Prostate gland (tissue), 2 donors: Measurements from ENCODE around the gene SLC39A6.

Experiments used
- POLR2A ChIP-seq: fragments of 450-650 bp; IDR thresholded peaks from one replicate; pipeline ENCODE4 v1.6.1; 2016; ENCODE audit warnings: antibody characterized with exemption, mild to moderate bottlenecking
- TF ChIP-seq, protein P1 (sequence below), 4 experiments: fragments of 200-600 bp in 2 of 4; fragments of 450-650 bp in 2 of 4; sonication (generic) in 2 of 4; IDR thresholded peaks; 1 replicate in 3 of 4; 2 replicates in 1 of 4; pipeline ENCODE4 v1.5.1; 2016 to 2019; ENCODE audit warnings: antibody characterized with exemption in 4 of 4, mild to moderate bottlenecking in 2 of 4, moderate library complexity in 2 of 4

DNA sequence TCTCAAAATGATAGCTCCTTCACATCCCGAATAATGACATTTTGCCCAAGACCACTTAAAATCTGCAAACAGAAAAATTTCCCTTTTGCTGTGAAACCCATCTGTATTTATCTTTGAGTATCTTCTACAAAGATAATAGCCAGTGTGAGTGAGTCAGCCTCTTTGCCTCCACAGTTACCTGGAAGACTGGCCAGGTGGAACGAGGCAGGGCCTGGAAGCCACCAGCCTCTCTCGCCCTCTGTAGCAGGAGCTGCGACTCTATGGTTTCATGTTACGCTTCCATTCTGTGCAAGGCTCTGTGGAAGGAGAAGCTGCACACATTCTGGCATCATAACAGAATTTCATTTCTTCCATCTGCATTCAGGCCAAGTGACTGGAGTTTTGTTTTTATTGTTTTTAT, 10.1 kb upstream of the SLC39A6 start:
- TF ChIP-seq, protein P1, sequence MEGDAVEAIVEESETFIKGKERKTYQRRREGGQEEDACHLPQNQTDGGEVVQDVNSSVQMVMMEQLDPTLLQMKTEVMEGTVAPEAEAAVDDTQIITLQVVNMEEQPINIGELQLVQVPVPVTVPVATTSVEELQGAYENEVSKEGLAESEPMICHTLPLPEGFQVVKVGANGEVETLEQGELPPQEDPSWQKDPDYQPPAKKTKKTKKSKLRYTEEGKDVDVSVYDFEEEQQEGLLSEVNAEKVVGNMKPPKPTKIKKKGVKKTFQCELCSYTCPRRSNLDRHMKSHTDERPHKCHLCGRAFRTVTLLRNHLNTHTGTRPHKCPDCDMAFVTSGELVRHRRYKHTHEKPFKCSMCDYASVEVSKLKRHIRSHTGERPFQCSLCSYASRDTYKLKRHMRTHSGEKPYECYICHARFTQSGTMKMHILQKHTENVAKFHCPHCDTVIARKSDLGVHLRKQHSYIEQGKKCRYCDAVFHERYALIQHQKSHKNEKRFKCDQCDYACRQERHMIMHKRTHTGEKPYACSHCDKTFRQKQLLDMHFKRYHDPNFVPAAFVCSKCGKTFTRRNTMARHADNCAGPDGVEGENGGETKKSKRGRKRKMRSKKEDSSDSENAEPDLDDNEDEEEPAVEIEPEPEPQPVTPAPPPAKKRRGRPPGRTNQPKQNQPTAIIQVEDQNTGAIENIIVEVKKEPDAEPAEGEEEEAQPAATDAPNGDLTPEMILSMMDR (IDR thresholded peaks at IDR 0.05) = no peak
- TF ChIP-seq POLR2A = no peak
